AG04450 (cell line): ENCODE results near the gene SYCE3. TPM values are rescaled to one million over a fixed set of nuclear protein-coding genes. Genes with fewer than 3 reads are reported as not detected.

Experiments
- CTCF ChIA-PET: fragments of 300-600, 350-600 bp; formaldehyde crosslinking; extraction: SDS; loops from one replicate; lab custom pipeline; 2022; ENCODE audit warnings: antibody characterized with exemption, inconsistent platforms; lab: Charles Lee
- POLR2A ChIA-PET: fragments of 350-600 bp; formaldehyde crosslinking; extraction: SDS; loops from one replicate; lab custom pipeline; 2021; ENCODE audit warnings: antibody characterized with exemption, inconsistent platforms; lab: Yijun Ruan, JAX
- DNase-seq: peaks from one replicate; pipeline ENCODE4 v3.0.0-alpha.2; 2011; ENCODE audit warnings: low read depth, low spot score
- H3K27ac ChIP-seq: one replicate; pipeline ENCODE4 v1.5.1; 2012; ENCODE audit warnings: low read depth, low read length, control low read depth
- H3K27me3 ChIP-seq: one replicate; pipeline ENCODE4 v1.6.0; 2012; ENCODE audit warnings: low read length; ENCODE audit not compliant: control insufficient read depth, insufficient read depth
- H3K4me3 ChIP-seq: 2 replicates; pipeline ENCODE4 v1.5.1; 2011; ENCODE audit warnings: mild to moderate bottlenecking, low read depth, low read length, control low read depth
- H3K9me3 ChIP-seq: 2 replicates; pipeline ENCODE4 v1.5.1; 2012; ENCODE audit warnings: low read length; ENCODE audit not compliant: control insufficient read depth, insufficient read depth
- polyA plus RNA-seq: library from polyadenylated mRNA; depleted of rRNA; stranded (reverse); fragments of >200 nt; gene quantifications from 2 replicates; pipeline ENCODE4 v1.2.3, GENCODE V29; 2011
- TF ChIP-seq, protein P1 (sequence below): IDR thresholded peaks from 2 replicates; pipeline ENCODE4 v1.5.1; 2011; ENCODE audit warnings: low read depth, low read length, control low read depth, inconsistent platforms

The SYCE3 gene
- polyA plus RNA-seq, 1 experiment: not detected

- CTCF ChIA-PET: no interaction called here
Measured at GRCh38 chr22:50570861-50571260, 8.1 kb upstream of the SYCE3 start.

GRCh38 chr22:50569896-50570535, 7.3 kb upstream of the SYCE3 start:
- CTCF ChIA-PET: interaction anchor here (0.6 kb wide), 1 partner anchor 157 kb away, joined by 5 read pairs; no protein-coding TSS in a partner anchor
- POLR2A ChIA-PET: no interaction called here
- H3K4me3 ChIP-seq: no peak overlapping the region
- H3K27me3 ChIP-seq: peaks cover 11% of the 10 kb centered on the region
- no peaks in the 10 kb centered on the region for H3K9me3 ChIP-seq
- TF ChIP-seq, protein P1, sequence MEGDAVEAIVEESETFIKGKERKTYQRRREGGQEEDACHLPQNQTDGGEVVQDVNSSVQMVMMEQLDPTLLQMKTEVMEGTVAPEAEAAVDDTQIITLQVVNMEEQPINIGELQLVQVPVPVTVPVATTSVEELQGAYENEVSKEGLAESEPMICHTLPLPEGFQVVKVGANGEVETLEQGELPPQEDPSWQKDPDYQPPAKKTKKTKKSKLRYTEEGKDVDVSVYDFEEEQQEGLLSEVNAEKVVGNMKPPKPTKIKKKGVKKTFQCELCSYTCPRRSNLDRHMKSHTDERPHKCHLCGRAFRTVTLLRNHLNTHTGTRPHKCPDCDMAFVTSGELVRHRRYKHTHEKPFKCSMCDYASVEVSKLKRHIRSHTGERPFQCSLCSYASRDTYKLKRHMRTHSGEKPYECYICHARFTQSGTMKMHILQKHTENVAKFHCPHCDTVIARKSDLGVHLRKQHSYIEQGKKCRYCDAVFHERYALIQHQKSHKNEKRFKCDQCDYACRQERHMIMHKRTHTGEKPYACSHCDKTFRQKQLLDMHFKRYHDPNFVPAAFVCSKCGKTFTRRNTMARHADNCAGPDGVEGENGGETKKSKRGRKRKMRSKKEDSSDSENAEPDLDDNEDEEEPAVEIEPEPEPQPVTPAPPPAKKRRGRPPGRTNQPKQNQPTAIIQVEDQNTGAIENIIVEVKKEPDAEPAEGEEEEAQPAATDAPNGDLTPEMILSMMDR: no peak
- no peak for DNase-seq
- H3K27ac ChIP-seq: no peak overlapping the region

More at GRCh38 chr22:50570861-50571260, 8.1 kb upstream of the SYCE3 start:
- POLR2A ChIA-PET: no interaction called here
- TF ChIP-seq, protein P1: no peak
- Histone ChIP-seq H3K4me3 (no peak overlapping the region), H3K27ac (no peak overlapping the region), H3K27me3 (peaks cover 11% of the 10 kb centered on the region), H3K9me3 (no peaks in the 10 kb centered on the region)
- no peak for DNase-seq

GRCh38 chr22:50569041-50569459, 6.3 kb upstream of the SYCE3 start:
- no peak for DNase-seq
- no peak overlapping the region for H3K27ac ChIP-seq
- H3K27me3 ChIP-seq: peaks cover 15% of the 10 kb centered on the region
- no peaks in the 10 kb centered on the region for H3K9me3 ChIP-seq
- ChIA-PET POLR2A (no interaction called here), CTCF (no interaction called here)
- TF ChIP-seq, protein P1: no peak
- H3K4me3 ChIP-seq: no peak overlapping the region

GRCh38 chr22:50568626-50569025, 5.9 kb upstream of the SYCE3 start:
- DNase-seq: no peak
- H3K4me3 ChIP-seq: no peak overlapping the region
- H3K27me3 ChIP-seq: peaks cover 14% of the 10 kb centered on the region
- no peak overlapping the region for H3K27ac ChIP-seq
- CTCF ChIA-PET: no interaction called here
- no peaks in the 10 kb centered on the region for H3K9me3 ChIP-seq
- TF ChIP-seq, protein P1: no peak
- POLR2A ChIA-PET: no interaction called here

GRCh38 chr22:50567721-50568252, 5.1 kb upstream of the SYCE3 start:
- TF ChIP-seq, protein P1: no peak
- H3K4me3 ChIP-seq: no peak overlapping the region
- ChIA-PET CTCF (no interaction called here), POLR2A (no interaction called here)
- no peak overlapping the region for H3K27ac ChIP-seq
- DNase-seq: no peak
- no peaks in the 10 kb centered on the region; the same call in 1 of the 2 replicates for H3K9me3 ChIP-seq
- H3K27me3 ChIP-seq: peaks cover 12% of the 10 kb centered on the region
